CD4-positive, CD25-positive, alpha-beta regulatory T cell (primary cell): Measurements from ENCODE around the gene EIF4H. TPM values are rescaled to one million over a fixed set of nuclear protein-coding genes. Genes with fewer than 3 reads are reported as not detected.
"Not testable (repeated sequence)": the region's sequence is repeated elsewhere in the genome, so short reads cannot be mapped to it uniquely, and the experiment has no call there.

ENCODE experiments used
- ATAC-seq, 2 donors: fragments of 150-1000 bp; cut with Tn5 transposase; one replicate each; pipeline ENCODE4 v1.10.0; 2021; ENCODE audit warnings: low read depth in 2 of 2, moderate number of reproducible peaks in 2 of 2, moderate library complexity in 1 of 2
- DNase-seq, 3 donors: peaks; one replicate each; pipeline versions ENCODE4 v3.0.0 to v3.0.0-alpha.2; 2012 to 2022; ENCODE audit warnings: mixed read lengths in 1 of 3
- H3K27ac ChIP-seq: one replicate; pipeline ENCODE4 v1.7.0; 2013; ENCODE audit warnings: mild to moderate bottlenecking, low read length; ENCODE audit not compliant: insufficient read depth, poor library complexity, severe bottlenecking
- H3K27me3 ChIP-seq: one replicate; pipeline ENCODE4 v1.7.0; 2013; ENCODE audit warnings: low read length; ENCODE audit not compliant: control insufficient read depth, insufficient read depth
- H3K36me3 ChIP-seq: one replicate; pipeline ENCODE4 v1.7.0; 2013; ENCODE audit warnings: mild to moderate bottlenecking, low read length, moderate library complexity; ENCODE audit not compliant: control insufficient read depth, insufficient read depth
- H3K4me1 ChIP-seq: 2 replicates; pipeline ENCODE4 v1.7.0; 2013; ENCODE audit warnings: mild to moderate bottlenecking, low read length; ENCODE audit not compliant: insufficient read depth, control insufficient read depth, poor library complexity, severe bottlenecking
- H3K4me3 ChIP-seq: one replicate; pipeline ENCODE4 v1.7.0; 2013; ENCODE audit warnings: low read depth, mild to moderate bottlenecking, low read length, moderate library complexity
- H3K9me3 ChIP-seq, 2 experiments: 1 replicate in 1 of 2; 2 replicates in 1 of 2; pipeline ENCODE4 v1.7.0; 2013; ENCODE audit warnings: low read length in 2 of 2, mild to moderate bottlenecking in 1 of 2, moderate library complexity in 1 of 2; ENCODE audit not compliant: control insufficient read depth in 2 of 2
- H3K27ac Mint-ChIP-seq, 3 donors: one replicate each; pipeline ENCODE4 v1.8.0; 2020 to 2022; ENCODE audit warnings: mild to moderate bottlenecking in 3 of 3, mixed read lengths in 3 of 3, moderate library complexity in 2 of 3
- H3K27me3 Mint-ChIP-seq: one replicate; pipeline ENCODE4 v1.8.0; 2022; ENCODE audit warnings: mild to moderate bottlenecking, mixed read lengths
- H3K36me3 Mint-ChIP-seq: one replicate; pipeline ENCODE4 v1.8.0; 2020; ENCODE audit warnings: mixed read lengths
- H3K4me1 Mint-ChIP-seq, 4 donors: one replicate each; pipeline ENCODE4 v1.8.0; 2020 to 2022; ENCODE audit warnings: mixed read lengths in 4 of 4, mild to moderate bottlenecking in 1 of 4
- H3K4me3 Mint-ChIP-seq, 4 donors: one replicate each; pipeline ENCODE4 v1.8.0; 2020 to 2022; ENCODE audit warnings: mild to moderate bottlenecking in 4 of 4, mixed read lengths in 4 of 4, moderate library complexity in 3 of 4
- H3K9me3 Mint-ChIP-seq, 7 donors: one replicate each; pipeline ENCODE4 v1.8.0; 2020 to 2022; ENCODE audit warnings: mixed read lengths in 7 of 7, mild to moderate bottlenecking in 3 of 7, moderate library complexity in 2 of 7
- polyA plus RNA-seq, 4 donors: library from polyadenylated mRNA; unstranded; fragments of 300-500 nt; fragmentation: Illumina TruSeq; gene quantifications; one replicate each; pipeline ENCODE4 v1.2.3, GENCODE V29; 2021
- total RNA-seq: library from RNA; stranded (reverse); gene quantifications from one replicate; pipeline ENCODE4 v1.2.3, GENCODE V29; 2022

Gene EIF4H
- total and polyA plus RNA-seq, 5 donors from 2014 or later: 222 to 263 (median 243) TPM

- H3K27me3 Mint-ChIP-seq: no peaks in the 10 kb centered on the region
- Histone ChIP-seq H3K27ac (no peak overlapping the region), H3K9me3 (no peaks in the 10 kb centered on the region), H3K4me3 (no peak overlapping the region), H3K36me3 (peaks cover 67% of the 10 kb centered on the region), H3K4me1 (no peaks in the 10 kb centered on the region), H3K27me3 (no peaks in the 10 kb centered on the region)
- H3K36me3 Mint-ChIP-seq: peaks cover 40% of the 10 kb centered on the region
- H3K9me3 Mint-ChIP-seq: no peaks in the 10 kb centered on the region
- DNase-seq: no peak
- no peak overlapping the region for H3K4me3 Mint-ChIP-seq
- ATAC-seq: no peak
- H3K27ac Mint-ChIP-seq: no peak overlapping the region
- peaks cover 0 to 4% (median under 1%) of the 10 kb centered on the region in 4 donors for H3K4me1 Mint-ChIP-seq
These were observed 19.8 kb downstream of the EIF4H start for GRCh38 chr7:74193913-74194312.

- Histone ChIP-seq H3K9me3 (no peaks in the 10 kb centered on the region), H3K36me3 (peaks cover 59% of the 10 kb centered on the region), H3K4me3 (no peak overlapping the region), H3K27ac (no peak overlapping the region), H3K27me3 (no peaks in the 10 kb centered on the region), H3K4me1 (no peaks in the 10 kb centered on the region)
- Mint-ChIP-seq H3K36me3 (peaks cover 36% of the 10 kb centered on the region), H3K27ac (no peak overlapping the region), H3K27me3 (no peaks in the 10 kb centered on the region), H3K4me1 (peaks cover 0 to under 1% (median 0%) of the 10 kb centered on the region in 4 donors), H3K4me3 (no peak overlapping the region), H3K9me3 (no peaks in the 10 kb centered on the region)
- ATAC-seq (no peak), DNase-seq (no peak)
These were observed 20.5 kb downstream of the EIF4H start for GRCh38 chr7:74194686-74195085.

- DNase-seq, H3K4me1 Mint-ChIP-seq, H3K4me1 ChIP-seq, H3K27ac Mint-ChIP-seq, H3K4me3 ChIP-seq, ATAC-seq, H3K9me3 ChIP-seq, H3K27me3 Mint-ChIP-seq, H3K9me3 Mint-ChIP-seq, H3K27ac ChIP-seq, H3K27me3 ChIP-seq: not testable (repeated sequence)
- peak overlapping the region in 1 of 4 donors; percentile 43 for H3K4me3 Mint-ChIP-seq
- H3K36me3 Mint-ChIP-seq: peaks cover 32% of the 10 kb centered on the region
- peaks cover 53% of the 10 kb centered on the region for H3K36me3 ChIP-seq
These were observed 21.1 kb downstream of the EIF4H start for GRCh38 chr7:74195139-74195860.

GRCh38 chr7:74195968-74196654, 22.0 kb downstream of the EIF4H start:
- H3K27me3 ChIP-seq, H3K27me3 Mint-ChIP-seq, H3K9me3 Mint-ChIP-seq, H3K4me1 ChIP-seq, DNase-seq, H3K27ac Mint-ChIP-seq, H3K27ac ChIP-seq, ATAC-seq, H3K4me3 ChIP-seq, H3K4me1 Mint-ChIP-seq, H3K4me3 Mint-ChIP-seq, H3K9me3 ChIP-seq: not testable (repeated sequence)
- H3K36me3 Mint-ChIP-seq: peaks cover 32% of the 10 kb centered on the region
- peaks cover 45% of the 10 kb centered on the region for H3K36me3 ChIP-seq

- ATAC-seq (peak in 1 of 2 donors; percentile 23), DNase-seq (no peak)
- no peaks in the 10 kb centered on the region for H3K9me3 ChIP-seq
- H3K4me1 ChIP-seq: no peaks in the 10 kb centered on the region
- H3K27ac ChIP-seq: no peak overlapping the region
- H3K36me3 ChIP-seq: peaks cover 33% of the 10 kb centered on the region
- Mint-ChIP-seq H3K36me3 (peaks cover 29% of the 10 kb centered on the region), H3K27me3 (no peaks in the 10 kb centered on the region), H3K27ac (no peak overlapping the region), H3K4me3 (peak overlapping the region in 1 of 4 donors; percentile 32), H3K9me3 (no peaks in the 10 kb centered on the region), H3K4me1 (peaks cover 0 to under 1% (median 0%) of the 10 kb centered on the region in 4 donors)
- no peak overlapping the region for H3K4me3 ChIP-seq
- no peaks in the 10 kb centered on the region for H3K27me3 ChIP-seq
These were observed 23.4 kb downstream of the EIF4H start for GRCh38 chr7:74197449-74198124.

GRCh38 chr7:74199551-74200355, 25.6 kb downstream of the EIF4H start:
- peaks cover 5% of the 10 kb centered on the region for H3K27me3 Mint-ChIP-seq
- Histone ChIP-seq H3K27me3 (no peaks in the 10 kb centered on the region), H3K4me3 (no peak overlapping the region), H3K9me3 (no peaks in the 10 kb centered on the region), H3K27ac (no peak overlapping the region), H3K4me1 (no peaks in the 10 kb centered on the region), H3K36me3 (peaks cover 12% of the 10 kb centered on the region)
- H3K4me1 Mint-ChIP-seq: peaks cover 0 to 4% (median 0%) of the 10 kb centered on the region in 4 donors
- H3K36me3 Mint-ChIP-seq: peaks cover 16% of the 10 kb centered on the region
- no peak overlapping the region for H3K27ac Mint-ChIP-seq
- no peaks in the 10 kb centered on the region for H3K9me3 Mint-ChIP-seq
- ATAC-seq: no peak
- no peak overlapping the region for H3K4me3 Mint-ChIP-seq
- DNase-seq: no peak

GRCh38 chr7:74202841-74203556, 28.8 kb downstream of the EIF4H start:
- Histone ChIP-seq H3K4me1 (peaks cover 5% of the 10 kb centered on the region), H3K4me3 (no peak overlapping the region), H3K27ac (no peak overlapping the region), H3K9me3 (no peaks in the 10 kb centered on the region), H3K36me3 (no peaks in the 10 kb centered on the region), H3K27me3 (no peaks in the 10 kb centered on the region)
- Mint-ChIP-seq H3K4me1 (peaks cover 0 to 14% (median 5%) of the 10 kb centered on the region in 4 donors), H3K27me3 (peaks cover 5% of the 10 kb centered on the region), H3K36me3 (peaks cover 3% of the 10 kb centered on the region), H3K9me3 (no peaks in the 10 kb centered on the region), H3K4me3 (no peak overlapping the region), H3K27ac (no peak overlapping the region)
- DNase-seq: peak in 1 of 3 donors; percentile 55
- no peak for ATAC-seq
